GM12865 (cell line): ENCODE results near the gene NSUN3.

Experiments
- DNase-seq: peaks from one replicate; pipeline ENCODE4 v3.0.0; 2010; ENCODE audit warnings: low read depth
- H3K4me3 ChIP-seq: 2 replicates; pipeline ENCODE4 v1.5.1; 2011; ENCODE audit warnings: mild to moderate bottlenecking, low read depth, low read length, control low read depth
- CTCF ChIP-seq: IDR thresholded peaks from 2 replicates; pipeline ENCODE4 v1.5.1; 2011; ENCODE audit warnings: low read length, control low read depth, low read depth, inconsistent platforms; ENCODE audit not compliant: insufficient read depth; ENCODE audit errors: missing control alignments

The NSUN3 gene

DNA sequence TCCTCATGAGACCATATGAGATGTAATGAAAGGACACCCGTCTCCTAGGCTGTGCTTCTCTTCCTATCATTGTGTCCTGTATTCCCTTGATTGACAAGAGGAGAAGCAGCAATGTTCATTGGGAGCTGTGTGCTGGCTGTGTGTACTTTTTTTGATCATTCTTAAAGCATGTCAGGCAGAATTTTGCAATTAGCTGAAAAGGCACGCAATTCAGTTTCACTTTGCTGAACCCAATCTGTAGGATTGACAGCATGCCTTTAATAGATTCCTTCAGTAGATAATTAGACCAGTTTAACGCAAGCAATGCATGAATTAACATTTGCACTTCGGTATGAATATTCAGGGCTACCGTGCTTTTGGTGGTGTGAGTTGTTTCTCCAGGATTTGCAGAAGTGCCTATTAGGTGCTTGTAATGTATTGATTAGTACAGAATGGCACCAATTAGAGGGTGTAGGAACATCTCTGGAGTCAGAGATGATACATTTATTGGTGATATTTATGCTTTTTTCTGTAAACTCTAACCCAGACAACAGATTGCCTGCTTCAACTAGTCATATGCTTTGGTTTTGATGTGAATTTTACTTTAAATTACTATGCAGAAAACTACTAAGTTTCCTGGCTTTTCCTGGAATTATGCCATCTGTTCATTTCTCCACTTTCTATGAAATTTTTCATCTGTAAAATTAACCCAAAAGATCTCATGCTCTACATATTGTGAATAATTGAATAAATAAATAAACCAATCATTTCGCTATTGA, 114.3 kb downstream of the NSUN3 start:
- DNase-seq: no peak
- H3K4me3 ChIP-seq: no peak overlapping the region
- TF ChIP-seq CTCF: no peak
